Stimulated activated CD4-positive, alpha-beta T cell treated with anti-CD3 and anti-CD28 coated beads, Interleukin-2, amount 100 ng/mL, for 48 hours (primary cell): ENCODE data around the gene ANKS4B.
"Not testable (repeated sequence)": the region's sequence is repeated elsewhere in the genome, so short reads cannot be mapped to it uniquely, and the experiment has no call there.

Experiments
- DNase-seq, 2 donors: peaks; one replicate each; pipeline ENCODE4 v3.0.0-alpha.2; 2020

ANKS4B gene

DNA sequence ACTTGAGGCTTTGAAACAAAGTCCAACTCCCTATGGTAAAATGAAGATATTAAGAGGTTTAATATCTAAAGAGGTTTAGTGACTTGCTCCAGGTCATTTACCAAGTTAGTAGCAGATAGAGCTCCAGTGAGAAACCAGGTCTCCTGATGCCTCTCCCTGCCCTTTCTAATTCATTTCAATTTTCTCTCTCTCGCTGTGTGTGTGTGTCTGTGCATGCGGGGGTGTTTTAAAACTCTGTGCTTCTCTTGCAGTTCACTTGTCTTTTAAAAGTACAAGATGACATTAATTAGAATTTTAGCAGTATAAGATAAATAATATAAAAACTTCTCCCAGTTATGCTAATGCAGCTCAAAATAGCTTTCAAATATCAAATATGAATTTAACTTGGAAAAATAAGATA, 13.9 kb upstream of the ANKS4B start:
- DNase-seq: no peak

DNA sequence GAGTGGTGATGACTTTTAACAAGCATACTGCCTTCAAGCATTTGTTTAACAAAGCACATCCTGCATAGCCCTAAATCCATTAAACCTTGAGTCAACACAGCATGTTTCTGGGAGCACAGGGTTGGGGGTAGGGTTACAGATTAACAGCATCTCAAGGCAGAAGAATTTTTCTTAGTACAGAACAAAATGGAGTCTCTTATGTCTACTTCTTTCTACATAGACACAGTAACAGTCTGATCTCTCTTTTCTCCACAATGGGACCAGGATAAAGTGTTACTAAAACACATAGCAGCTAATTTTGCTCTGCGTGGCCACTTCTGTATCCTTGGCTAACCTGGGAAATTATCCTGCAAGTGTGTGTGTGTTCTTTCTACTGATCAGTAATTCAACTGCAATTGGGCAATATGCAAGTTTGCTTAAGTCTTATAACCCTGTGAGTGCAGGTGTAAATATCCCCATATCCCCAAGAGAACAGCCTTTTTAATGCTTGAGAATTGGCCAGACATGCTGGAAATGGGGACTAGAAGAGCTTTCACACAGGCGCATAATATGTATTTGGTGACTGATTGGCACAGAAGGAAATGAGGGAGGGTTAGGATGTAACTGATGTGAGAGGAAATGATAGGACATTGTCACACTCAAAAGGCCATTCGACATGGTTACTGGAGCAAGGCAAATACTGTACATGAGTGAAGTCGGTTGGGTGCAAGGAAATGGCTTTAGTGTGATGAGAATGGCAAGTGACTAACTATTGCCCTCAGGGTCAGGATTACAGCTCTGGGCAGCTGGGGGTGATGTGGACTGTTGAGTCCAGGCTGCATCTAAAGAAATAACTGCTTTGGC, 10.8 kb upstream of the ANKS4B start:
- DNase-seq: no peak

DNA sequence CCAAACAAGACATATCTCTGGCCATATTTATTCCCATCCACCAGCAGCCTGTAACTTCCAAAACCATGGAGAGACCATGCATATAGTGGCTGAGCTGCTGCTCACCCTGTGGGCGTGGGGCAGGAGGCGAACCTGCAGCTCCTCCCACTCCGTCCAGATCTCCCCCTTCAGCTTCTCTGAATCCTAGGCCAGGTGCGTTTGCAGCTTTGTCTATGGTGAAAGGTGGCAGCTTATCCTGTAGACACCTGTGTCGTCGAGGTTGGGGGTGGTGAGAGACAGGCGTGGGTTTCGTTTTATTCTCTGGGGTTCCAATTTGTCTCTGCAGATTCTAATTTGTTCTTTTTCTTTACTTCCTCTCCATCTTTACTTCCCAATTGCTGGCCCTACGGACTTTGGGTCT, 9.7 kb upstream of the ANKS4B start:
- no peak for DNase-seq

DNA sequence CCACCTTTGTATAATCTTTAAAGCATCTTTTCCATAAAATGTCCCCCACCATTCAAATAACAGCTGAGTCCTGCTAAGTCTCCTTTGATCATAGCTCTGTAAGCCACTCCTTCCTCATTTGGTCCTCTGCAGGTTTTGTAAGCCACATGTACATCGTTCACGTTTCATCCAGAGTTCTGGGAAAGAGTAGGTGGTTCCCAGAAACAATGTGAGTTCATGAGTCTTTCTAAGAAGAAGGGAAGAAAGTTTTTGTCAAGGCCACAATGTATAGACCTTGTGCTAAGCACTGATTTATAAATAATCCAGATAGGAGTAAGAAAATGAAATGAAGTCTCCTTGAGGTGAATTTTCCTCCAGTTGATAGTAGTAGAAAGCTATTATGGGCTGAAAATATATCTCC, 8.7 kb upstream of the ANKS4B start:
- no peak for DNase-seq

DNA sequence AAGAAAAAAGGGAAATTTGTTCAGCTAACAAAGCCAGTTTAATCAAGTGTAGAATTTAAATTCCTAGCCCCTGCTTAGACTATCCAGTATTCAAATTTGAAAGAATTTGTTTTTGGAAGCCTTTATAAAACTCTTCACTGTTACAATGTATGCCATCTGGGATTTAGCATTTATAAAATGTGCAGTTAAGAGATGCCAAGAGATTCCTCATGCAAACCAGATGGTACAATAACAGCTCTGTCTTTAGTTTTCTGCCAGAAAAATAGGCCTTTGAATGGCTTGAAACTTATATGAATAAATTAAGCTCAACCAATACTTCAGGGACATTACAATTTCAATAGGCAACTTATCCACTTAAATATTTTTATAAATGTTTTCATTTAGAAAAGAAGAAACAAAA, 6.8 kb upstream of the ANKS4B start:
- no peak for DNase-seq

DNA sequence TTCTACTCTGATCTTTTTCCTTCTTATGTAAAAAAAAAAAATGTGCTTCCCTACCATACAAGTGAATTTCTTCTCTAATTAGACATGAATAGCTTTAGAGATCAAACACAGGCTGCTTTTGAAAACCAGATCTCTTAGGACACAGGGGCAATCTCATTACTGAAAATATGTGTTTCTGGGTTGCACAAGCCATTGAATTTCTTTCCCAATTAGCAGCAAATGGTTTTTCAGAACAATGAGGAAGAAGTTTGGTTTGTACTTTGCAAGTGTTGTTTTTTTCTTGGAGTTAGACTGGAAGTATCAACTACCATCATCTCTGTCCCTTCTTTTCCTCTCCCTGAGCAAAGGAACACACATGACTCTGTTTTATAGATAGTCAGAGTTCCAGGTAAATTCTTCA, 5.6 kb upstream of the ANKS4B start:
- DNase-seq: no peak

DNA sequence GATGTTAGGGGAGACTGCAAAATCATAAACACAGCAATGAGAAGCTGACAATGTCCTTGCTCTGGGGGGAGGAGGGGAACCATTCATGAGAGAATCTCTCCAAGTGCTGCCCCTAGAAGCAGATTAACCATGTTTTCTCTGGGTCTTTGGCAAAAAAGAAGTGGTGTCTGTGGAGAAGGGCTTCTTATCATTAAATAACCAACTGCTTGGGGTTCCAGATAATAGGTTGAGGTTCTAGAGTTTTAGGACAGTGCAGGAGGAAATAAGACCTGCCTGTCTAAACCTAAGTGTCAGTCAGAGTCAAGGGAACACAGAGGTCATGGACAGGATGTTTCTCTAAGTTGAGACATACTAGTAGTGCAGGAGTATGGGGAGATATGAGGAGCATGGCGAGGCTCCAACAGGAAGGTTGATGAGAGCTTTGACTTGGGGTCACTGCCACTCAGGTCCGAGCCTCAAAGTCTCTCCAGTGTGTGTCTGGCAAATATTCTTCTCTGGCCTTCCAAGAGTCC, 5.1 kb upstream of the ANKS4B start:
- DNase-seq: no peak

DNA sequence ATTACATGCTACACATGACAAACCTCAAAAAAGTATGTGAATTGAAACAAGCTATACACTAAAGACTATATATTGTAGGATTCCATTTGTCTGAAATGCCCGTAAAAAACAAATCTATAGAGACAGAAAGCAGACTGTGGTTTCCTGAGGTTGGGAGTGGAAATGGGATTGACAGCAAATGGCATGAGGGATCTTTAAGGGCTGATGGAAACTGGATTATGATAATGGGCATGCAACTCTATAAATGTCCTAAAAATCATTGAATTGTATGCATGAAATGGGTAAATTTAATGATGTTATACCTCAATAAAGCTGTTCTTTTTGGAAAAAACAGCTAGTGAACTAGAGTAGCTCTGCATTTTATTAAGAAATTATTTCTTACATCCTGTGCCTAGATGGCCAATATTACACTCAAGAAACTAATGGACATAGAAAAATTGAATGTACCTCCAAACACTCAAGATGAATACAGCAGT, 416 bp upstream of the ANKS4B start:
- no peak for DNase-seq

DNA sequence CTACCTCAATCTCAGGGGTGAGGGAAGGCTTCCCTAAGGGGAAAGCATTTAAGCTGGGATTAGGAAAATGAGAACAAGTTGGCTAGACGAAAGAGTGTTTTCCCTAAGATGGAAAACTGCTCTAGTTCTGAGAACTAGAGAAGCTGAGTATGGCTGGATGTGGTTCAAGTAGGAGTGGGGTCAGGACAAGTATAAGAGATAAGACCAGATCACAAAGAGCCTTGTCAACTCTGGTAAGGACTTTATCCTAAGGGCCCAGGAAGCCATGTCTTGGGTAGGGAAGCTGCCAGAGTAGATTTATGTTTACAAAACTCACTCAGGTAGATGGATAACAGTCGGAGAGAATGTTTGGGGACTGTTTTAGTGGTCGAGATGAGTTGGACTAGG, 1.7 kb downstream of the ANKS4B start:
- no peak for DNase-seq

DNA sequence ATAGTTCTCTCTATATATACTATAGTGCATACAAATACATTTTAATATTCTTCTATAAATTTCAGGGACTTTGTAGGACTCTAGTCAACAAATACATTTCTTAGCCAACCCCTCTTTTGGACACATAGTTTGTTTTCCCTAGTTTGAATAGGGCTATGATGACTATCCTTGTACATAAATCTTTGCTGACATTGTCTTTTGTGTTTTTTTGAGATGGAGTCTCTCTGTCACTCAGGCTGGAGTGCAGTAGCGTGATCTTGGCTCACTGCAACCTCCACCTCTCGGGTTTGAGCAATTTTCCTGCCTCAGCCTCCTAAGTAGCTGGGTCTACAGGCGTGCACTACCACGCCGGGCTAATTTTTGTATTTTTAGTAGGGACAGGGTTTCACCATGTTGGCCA, 3.3 kb downstream of the ANKS4B start:
- no peak for DNase-seq

DNA sequence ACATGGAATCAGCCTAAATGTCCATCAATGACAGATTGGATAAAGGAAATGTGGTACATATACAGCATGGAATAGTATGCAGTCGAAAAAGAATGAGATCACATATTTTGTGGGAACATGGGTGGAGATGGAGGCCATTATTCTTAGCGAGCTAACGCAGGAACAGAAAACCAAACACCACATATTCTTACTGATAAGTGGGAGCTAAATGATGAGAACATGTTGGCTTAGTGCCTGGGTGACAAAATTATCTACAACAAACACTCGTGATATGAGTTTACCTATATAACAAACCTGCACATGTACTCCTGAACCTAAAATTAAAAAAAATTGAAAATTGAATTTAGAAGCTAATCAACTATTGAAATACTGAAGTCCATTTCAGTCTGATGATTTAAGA, 6.1 kb downstream of the ANKS4B start:
- no peak for DNase-seq

DNA sequence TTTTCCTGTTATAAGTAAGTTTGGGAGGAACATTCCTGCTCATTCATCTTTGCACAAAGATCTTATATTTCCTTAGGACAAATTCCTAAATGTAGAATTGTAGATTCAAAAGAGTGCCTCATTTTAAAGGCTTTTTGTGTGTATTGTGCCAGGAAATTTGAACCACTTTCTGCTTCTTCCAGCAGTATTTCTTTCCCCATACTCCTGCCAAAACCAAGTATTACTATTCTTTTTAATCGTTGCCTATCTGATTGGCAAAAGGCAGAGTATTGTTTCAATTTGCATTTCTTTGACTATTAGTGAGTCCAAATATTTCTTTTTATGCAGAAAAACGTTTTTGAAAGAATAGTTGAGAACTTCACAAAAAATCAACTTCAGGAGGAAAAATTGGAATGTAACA, 9.3 kb downstream of the ANKS4B start:
- DNase-seq: no peak

DNA sequence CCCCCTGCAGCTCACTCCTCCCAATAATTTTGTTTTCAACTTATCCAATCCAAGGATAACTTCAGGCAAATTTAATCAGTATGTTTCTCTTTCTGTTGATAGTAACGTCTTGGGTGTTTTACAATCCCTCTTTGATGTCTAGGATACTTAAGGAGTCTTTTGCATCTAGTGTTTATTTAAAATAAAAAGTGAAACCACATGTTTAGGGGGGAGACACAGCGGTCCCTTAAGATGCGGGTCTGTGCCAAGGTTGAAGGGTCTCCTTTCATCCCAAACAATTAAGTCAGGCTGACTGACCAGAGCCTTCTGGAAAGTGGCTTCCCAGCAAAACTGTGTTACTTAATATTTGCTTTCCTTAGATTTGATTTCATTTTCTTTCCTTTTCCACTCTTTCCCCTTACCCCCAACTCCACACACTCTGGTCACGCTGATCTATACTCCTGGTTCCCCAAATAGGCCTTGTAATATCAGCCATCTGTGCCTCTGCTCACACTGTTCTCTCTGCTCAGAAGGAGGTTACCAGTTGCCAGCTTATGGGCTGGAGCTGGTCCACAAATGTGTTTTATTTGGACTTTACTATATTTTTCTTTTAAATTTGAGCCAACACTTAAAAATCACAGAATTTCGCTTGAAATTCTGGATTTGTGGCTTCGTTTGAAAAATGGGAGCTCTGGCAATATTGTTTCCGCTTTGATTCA, 11.2 kb downstream of the ANKS4B start:
- no peak for DNase-seq

DNA sequence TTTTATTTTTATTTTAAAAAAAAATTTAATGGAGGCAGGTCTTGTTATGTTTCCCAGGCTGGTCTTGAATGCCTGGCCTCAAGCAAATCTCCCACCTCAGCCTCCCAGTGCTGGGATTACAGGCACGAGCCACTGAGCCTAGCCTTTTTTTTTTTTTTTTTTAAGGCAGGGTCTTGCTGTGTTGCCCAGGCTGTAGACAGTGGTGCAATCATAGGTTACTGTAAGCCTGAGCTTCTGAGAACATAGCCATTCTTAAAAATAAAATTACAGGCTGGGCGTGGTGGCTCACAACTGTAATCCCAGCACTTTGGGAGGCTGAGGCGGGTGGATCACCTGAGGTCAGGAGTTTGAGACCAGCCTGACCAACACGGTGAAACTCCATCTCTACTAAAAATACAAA, 14.7 kb downstream of the ANKS4B start:
- DNase-seq: not testable (repeated sequence)

DNA sequence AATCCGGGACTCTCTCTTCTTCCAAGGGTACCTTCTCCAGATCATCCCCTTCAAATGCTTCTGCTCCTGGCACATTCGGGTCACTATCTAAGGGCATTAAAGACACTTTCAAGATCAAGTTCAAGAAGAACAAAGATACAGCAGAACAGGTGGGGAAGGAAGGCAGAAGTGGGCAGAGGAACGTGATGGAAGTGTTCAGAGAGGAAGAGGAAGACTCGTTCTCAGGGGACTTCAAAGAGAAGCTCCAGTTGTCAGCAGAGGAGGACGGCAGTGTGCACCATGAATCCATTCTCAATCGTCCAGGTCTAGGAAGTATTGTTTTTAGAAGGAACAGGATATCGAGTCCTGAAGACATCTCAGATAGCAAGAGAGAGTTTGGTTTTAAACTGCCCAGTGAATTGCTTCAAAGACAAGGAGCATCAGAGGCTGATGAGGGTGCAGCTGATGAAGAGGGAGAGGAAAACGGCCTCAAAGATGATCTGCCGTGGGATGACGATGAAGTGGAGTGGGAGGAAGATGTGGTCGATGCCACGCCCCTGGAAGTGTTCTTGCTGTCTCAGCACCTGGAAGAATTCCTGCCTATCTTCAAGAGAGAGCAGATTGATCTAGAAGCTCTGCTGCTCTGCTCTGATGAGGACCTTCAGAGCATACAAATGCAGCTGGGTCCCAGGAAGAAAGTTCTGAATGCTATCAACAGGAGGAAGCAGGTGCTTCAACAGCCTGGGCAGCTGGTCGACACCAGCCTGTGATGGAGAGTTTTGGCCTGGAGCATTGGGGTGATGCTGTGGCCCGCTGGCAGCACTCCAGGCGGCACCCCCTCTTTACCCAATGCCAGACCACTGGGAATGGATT, 16.8 kb downstream of the ANKS4B start:
- no peak for DNase-seq

DNA sequence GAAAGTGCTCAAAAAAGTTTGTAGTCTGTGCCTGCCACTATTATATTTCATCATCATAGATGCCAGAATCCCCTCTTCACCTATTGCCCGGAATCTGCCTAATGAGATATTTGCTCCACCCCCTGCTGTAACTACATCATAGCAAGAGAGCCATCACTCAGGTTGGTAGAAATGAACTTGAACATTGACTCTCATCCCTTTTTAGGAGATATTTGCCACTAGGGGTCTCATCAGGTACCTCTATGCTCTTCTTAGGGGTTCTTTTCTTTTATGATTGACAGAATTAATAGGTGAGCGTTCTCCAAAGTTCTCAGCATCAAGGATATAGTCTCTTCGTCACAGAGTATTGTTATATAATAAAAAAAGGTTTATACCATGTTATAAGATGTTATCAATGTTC, 20.0 kb downstream of the ANKS4B start:
- no peak for DNase-seq

DNA sequence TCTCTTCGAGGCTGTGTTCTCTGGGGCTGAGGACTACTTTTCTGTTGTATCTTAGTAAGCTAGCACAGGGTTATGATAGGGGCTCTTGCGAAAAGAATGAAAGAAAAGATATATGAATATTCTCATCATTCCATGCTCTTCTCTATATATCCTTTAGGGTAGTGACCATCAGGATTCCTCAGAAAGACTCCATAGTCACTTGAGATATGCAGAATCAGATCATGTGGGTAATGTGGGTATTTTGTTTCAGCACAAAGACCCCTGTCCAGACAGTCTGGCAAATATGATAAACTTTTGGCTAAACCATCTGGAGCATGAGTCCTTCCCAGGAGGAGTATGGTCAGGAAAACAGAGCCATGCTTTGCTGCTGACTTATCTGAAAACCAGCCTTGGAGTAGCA, 23.1 kb downstream of the ANKS4B start:
- no peak for DNase-seq

DNA sequence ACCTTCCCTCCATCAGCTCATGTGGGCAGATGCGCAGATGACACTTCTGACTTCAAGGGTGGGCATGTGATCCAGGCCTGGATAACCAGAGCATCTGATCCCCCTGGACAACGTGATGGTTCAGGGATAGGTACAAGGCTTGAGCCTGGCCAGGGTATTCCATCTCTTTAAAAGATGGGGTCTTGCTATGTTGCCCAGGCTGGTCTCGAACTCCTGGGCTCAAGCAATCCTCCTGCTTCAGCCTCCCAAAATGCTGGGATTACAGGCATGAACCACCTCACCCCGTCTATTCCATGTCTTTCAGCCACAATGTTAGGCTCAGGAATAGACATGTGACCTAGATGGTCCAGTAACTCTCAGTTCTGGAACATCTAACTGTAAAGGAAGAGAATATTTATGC, 23.8 kb downstream of the ANKS4B start:
- no peak for DNase-seq

DNA sequence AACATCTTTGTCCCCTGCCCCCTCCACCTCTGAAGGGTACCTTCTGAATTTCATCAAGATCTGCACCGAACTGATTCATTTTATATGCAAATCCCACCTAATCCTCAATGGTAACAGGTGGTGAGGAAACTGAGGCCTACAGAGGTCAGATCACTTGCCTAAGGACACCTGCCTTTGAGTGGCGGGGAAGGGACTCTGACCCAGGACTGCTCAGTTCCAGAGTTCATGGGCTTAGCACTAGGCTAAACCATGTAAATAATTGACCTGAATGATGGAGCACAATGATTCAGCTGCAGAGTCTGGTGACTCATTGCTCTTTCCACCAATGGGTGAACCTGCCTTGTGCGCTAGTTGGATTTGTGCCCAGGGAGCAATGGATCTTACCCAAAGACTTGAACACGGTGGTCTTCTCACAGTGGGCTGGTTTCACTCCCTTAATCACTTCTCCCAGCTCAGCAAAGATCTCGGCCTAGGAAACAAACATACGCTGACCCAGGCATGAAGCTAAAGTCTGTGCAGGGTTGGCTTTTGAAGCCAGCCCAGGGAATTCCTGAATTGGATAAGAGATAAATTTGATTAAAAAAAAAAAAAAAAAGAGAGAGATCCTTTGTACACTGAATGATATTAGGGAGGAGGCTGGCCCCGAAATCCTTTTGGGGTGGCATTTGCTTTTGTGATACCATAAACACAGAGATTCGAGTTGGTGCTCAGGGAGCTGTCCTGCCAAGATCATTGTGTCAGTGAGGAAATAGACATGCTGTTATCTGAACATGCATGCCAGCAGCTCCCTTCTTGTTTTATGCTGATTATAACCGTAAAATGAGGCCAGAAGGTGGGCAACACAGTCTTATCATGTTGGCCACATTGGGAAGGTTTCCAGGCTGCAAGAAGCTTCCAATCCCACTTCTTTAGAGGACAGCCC, 27.6 kb downstream of the ANKS4B start:
- DNase-seq: no peak

DNA sequence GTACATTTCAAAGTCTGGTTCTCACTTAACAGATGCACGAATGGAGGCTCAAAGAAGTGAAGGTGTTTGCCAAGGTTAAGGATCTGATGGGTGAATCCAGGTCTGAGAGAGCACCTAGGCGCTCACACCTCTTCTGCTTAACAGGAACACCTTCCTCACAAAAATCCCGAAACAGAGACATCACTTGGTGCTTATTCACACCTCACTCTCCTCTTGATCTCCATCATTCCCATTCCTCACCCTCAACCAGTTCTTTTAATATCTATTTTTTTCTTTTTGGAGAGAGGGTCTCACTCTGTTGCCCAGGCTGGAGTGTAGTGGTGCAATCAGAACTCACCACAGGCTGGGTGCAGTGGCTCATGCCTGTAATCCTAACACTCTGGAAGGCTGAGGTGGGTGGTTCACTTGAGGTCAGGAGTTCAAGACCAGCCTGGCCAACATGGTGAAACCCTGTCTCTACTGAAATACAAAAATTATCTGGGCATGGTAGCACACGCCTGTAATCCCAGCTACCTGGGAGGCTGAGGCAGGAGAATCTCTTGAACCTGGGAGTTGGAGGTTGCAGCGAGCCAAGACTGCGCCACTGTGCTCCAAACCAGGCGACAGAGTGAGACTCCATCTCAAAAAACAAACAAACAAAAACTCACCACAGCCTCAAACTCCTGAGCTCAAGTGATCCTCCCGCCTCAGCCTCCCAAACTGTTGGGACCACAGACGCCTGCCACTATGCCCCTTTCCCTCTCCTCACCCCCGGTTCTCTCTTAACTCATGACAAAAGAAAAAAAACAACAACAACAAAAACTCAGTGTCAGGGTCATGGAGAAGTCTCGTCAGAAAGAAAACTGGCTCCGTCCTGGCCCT, 29.5 kb downstream of the ANKS4B start:
- DNase-seq: no peak
